ENCODE data around the gene GLRA1. TPM values are rescaled to one million over a fixed set of nuclear protein-coding genes. Genes with fewer than 3 reads are reported as not detected.

Gene GLRA1
- total RNA-seq, 1 donor from 2014 or later: 0.39 TPM

DNA sequence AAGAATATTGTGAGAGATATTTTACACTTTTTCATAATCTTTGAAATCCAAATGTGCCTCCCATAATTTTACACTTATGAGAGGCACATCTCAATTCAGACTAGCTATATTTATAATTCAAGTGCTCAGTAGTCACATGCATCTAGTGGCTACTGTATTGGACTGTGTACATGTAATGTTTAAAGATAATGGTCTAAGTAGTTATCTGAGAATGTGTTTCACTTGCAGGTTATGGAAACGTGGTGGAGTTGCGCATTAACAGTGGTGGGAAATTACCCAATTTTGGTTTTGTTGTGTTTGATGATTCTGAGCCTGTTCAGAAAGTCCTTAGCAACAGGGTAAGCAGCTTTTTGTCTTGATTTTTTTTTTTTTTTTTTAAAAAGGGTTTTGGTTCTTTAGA lies 124.1 kb downstream of the GLRA1 start:
- H3K27ac Mint-ChIP-seq: no peak overlapping the region
- H3K9me3 Mint-ChIP-seq: no peaks in the 10 kb centered on the region
- no peaks in the 10 kb centered on the region for H3K27me3 Mint-ChIP-seq
- no peak overlapping the region for H3K4me3 Mint-ChIP-seq
- no peak for DNase-seq (ENCODE audit: extremely low spot score, unreplicated experiment)
- peaks cover 48% of the 10 kb centered on the region for H3K36me3 Mint-ChIP-seq
- TF ChIP-seq CTCF (conservative IDR thresholded peaks at IDR 0.05): no peak
- H3K4me1 Mint-ChIP-seq (ENCODE audit: unreplicated experiment): no peaks in the 10 kb centered on the region

DNA sequence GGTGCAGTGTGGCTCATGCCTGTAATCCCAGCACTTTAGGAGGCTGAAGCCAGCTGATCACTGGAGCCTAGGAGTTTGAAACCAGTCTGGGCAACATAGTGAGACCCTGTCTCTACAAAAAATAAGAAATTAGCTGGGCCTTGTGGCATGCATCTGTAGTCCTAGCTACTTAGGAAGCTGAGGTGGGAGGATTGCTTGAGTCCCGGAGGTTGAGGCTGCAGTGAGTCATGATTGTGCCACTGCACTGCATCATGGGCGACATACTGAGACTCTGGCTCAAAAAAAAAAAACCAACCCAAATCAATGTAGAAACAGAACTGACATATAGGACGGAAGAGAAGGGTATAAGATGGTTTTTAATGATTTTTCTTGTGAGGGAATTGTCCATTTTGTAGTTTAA lies 125.2 kb downstream of the GLRA1 start:
- no peak overlapping the region for H3K27ac Mint-ChIP-seq
- no peaks in the 10 kb centered on the region for H3K27me3 Mint-ChIP-seq
- no peaks in the 10 kb centered on the region for H3K9me3 Mint-ChIP-seq
- no peak for DNase-seq (ENCODE audit: extremely low spot score, unreplicated experiment)
- TF ChIP-seq CTCF (conservative IDR thresholded peaks at IDR 0.05): no peak
- no peaks in the 10 kb centered on the region for H3K4me1 Mint-ChIP-seq (ENCODE audit: unreplicated experiment)
- H3K36me3 Mint-ChIP-seq: peaks cover 47% of the 10 kb centered on the region
- no peak overlapping the region for H3K4me3 Mint-ChIP-seq

DNA sequence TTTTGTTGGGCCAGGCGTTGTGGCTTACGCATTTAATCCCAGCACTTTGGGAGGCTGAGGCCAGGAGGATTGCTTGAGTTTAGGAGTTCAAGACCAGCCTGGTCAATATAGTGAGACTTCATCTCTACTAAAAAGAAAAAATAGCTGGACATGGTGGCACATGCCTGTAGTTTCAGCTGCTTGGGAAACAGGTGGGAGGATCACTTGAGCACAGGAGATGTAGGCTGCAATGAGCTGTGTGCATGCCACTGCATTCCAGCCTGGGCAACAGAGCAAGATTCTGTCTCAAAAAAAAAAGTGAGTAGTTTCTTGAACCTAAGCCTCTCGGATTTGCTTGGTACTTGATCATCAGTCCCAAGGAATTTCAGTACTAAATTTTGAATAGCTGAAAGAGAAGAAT lies 126.0 kb downstream of the GLRA1 start:
- Mint-ChIP-seq H3K9me3 (no peaks in the 10 kb centered on the region), H3K36me3 (peaks cover 51% of the 10 kb centered on the region), H3K4me3 (no peak overlapping the region), H3K27ac (no peak overlapping the region), H3K27me3 (no peaks in the 10 kb centered on the region), H3K4me1 (ENCODE audit: unreplicated experiment) (no peaks in the 10 kb centered on the region)
- DNase-seq (ENCODE audit: extremely low spot score, unreplicated experiment): no peak
- TF ChIP-seq CTCF (conservative IDR thresholded peaks at IDR 0.05): no peak

- Mint-ChIP-seq H3K36me3 (peaks cover 54% of the 10 kb centered on the region), H3K27me3 (no peaks in the 10 kb centered on the region), H3K9me3 (no peaks in the 10 kb centered on the region), H3K27ac (no peak overlapping the region), H3K4me3 (no peak overlapping the region), H3K4me1 (ENCODE audit: unreplicated experiment) (no peaks in the 10 kb centered on the region)
- DNase-seq (ENCODE audit: extremely low spot score, unreplicated experiment): no peak
- TF ChIP-seq CTCF (conservative IDR thresholded peaks at IDR 0.05): no peak
Measured at GRCh38 chr5:151795426-151795825, 129.2 kb downstream of the GLRA1 start.

GRCh38 chr5:151793358-151793757 lies 131.3 kb downstream of the GLRA1 start:
- Mint-ChIP-seq H3K27me3 (no peaks in the 10 kb centered on the region), H3K9me3 (no peaks in the 10 kb centered on the region), H3K4me1 (ENCODE audit: unreplicated experiment) (no peaks in the 10 kb centered on the region), H3K4me3 (no peak overlapping the region), H3K27ac (no peak overlapping the region), H3K36me3 (peaks cover 59% of the 10 kb centered on the region)
- no peak for DNase-seq (ENCODE audit: extremely low spot score, unreplicated experiment)
- TF ChIP-seq CTCF (conservative IDR thresholded peaks at IDR 0.05): no peak

GRCh38 chr5:151787817-151788216 lies 136.8 kb downstream of the GLRA1 start:
- Mint-ChIP-seq H3K4me1 (ENCODE audit: unreplicated experiment) (peaks cover 9% of the 10 kb centered on the region), H3K27ac (no peak overlapping the region), H3K36me3 (peaks cover 27% of the 10 kb centered on the region), H3K4me3 (no peak overlapping the region), H3K27me3 (no peaks in the 10 kb centered on the region), H3K9me3 (no peaks in the 10 kb centered on the region)
- DNase-seq (ENCODE audit: extremely low spot score, unreplicated experiment): no peak
- TF ChIP-seq CTCF (conservative IDR thresholded peaks at IDR 0.05): no peak

Measured in type B pancreatic cell (in vitro differentiated cells).